Activated CD4-positive, alpha-beta T cell treated with anti-CD3 and anti-CD28 coated beads, Interleukin-2, amount 10 ng/mL, durations not matched to agents 7 days and 5 days (primary cell): ENCODE data around the gene ANXA2. TPM values are rescaled to one million over a fixed set of nuclear protein-coding genes. Genes with fewer than 3 reads are reported as not detected.

Source experiments
- CTCF ChIA-PET: fragments of 350-600 bp; sonication (Branson Sonifier 250); formaldehyde crosslinking; loops from one replicate; lab custom pipeline; 2021; ENCODE audit warnings: antibody characterized with exemption; lab: Charles Lee
- POLR2A ChIA-PET: fragments of 350-600 bp; sonication (Branson Sonifier 250); formaldehyde crosslinking; loops from one replicate; lab custom pipeline; 2021; ENCODE audit warnings: antibody characterized with exemption; lab: Charles Lee
- DNase-seq: peaks from one replicate; pipeline ENCODE4 v3.0.0-alpha.2; 2020
- H3K27ac Mint-ChIP-seq: one replicate; pipeline ENCODE4 v1.8.0; 2021; ENCODE audit warnings: mild to moderate bottlenecking, moderate library complexity, mixed read lengths
- H3K27me3 Mint-ChIP-seq: one replicate; pipeline ENCODE4 v1.8.0; 2021; ENCODE audit warnings: mixed read lengths
- H3K36me3 Mint-ChIP-seq: one replicate; pipeline ENCODE4 v1.8.0; 2021; ENCODE audit warnings: low read depth, mixed read lengths
- H3K4me1 Mint-ChIP-seq: one replicate; pipeline ENCODE4 v1.8.0; 2021; ENCODE audit warnings: mixed read lengths
- H3K4me3 Mint-ChIP-seq: one replicate; pipeline ENCODE4 v1.8.0; 2021; ENCODE audit warnings: mild to moderate bottlenecking, moderate library complexity, mixed read lengths
- H3K9me3 Mint-ChIP-seq: one replicate; pipeline ENCODE4 v1.8.0; 2021; ENCODE audit warnings: mixed read lengths
- total RNA-seq, 2 experiments: library from RNA; stranded (reverse); gene quantifications; one replicate each; pipeline ENCODE4 v1.2.3, GENCODE V29; 2021

Gene ANXA2
- total RNA-seq, 2 experiments from 2014 or later = 438 to 488 TPM

DNA sequence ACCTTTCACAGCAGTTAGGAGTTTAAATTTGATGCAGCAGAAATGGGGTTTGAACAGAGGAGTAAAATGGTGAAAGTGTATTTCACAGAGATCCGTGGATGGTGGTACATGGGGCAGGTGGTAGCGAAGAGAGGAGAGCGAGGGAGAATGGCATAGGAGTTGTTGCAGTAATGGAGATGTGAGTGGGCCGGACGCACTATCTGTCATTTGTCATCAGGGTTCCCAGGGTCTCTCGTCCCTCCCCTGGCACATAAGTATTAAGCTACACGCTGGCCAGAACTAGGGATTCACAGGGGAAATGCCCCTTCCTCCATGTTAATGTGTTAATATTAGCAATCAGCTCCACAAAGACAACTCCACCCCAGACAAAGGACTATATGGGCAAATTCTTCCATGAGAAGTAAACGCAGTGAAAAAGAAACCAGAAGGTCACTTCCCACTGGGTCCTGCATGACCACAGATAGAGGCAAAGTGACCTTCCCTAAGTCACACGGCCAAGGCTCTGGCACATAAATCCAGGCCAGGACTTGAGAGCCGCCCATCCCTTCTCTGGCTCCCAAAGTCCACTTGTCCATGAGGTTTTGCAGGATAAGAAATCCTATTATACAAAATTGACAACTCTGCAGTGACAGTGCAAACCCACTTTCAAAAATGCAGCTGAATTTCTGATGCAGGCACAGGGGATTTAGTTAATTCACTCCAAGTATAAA is 42.5 kb downstream of the ANXA2 start:
- CTCF ChIA-PET = interaction anchor here (1.0 kb wide), 1 partner anchor 144 kb away, joined by 3 read pairs; no protein-coding TSS in a partner anchor
- Mint-ChIP-seq H3K4me1 (peaks cover 4% of the 10 kb centered on the region), H3K36me3 (peaks cover 89% of the 10 kb centered on the region), H3K9me3 (peaks cover 3% of the 10 kb centered on the region), H3K27ac (no peak overlapping the region), H3K27me3 (no peaks in the 10 kb centered on the region), H3K4me3 (no peak overlapping the region)
- POLR2A ChIA-PET = interaction anchor here (0.6 kb wide), 1 partner anchor 332 kb away, joined by 4 read pairs; no protein-coding TSS in a partner anchor
- DNase-seq = no peak

DNA sequence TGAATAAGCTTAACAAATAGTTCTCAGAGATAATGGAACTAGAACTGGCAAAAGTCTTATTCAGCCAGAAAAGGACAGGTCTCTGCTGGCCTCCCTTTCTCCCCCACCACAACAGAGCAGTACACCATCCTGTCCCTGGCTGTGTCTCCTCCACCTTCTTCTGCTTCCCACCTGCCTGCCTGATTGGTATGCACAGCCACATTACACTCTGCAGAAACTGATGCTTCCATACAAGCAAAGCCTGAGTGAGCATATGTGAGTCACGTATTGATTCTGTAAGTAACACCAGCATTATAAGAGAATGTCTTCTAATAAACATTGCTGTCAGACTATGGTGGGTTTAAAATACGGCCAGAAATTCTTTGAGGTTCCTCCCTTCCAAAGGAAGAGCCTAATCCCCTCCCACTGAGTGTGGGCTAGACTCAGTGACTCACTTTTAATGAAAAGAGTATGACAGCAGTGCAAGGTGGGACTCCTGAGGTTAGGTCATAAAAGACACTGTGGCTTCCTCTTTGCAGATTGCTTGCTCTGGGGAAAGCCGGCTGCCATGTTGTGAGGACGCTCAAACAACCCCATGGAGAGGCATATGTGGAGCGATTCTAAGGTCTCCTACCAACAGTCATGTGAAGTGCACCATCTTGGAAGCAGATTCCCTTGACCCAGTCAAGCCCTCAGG is 44.4 kb downstream of the ANXA2 start:
- H3K36me3 Mint-ChIP-seq = peaks cover 80% of the 10 kb centered on the region
- POLR2A ChIA-PET = no interaction called here

DNA sequence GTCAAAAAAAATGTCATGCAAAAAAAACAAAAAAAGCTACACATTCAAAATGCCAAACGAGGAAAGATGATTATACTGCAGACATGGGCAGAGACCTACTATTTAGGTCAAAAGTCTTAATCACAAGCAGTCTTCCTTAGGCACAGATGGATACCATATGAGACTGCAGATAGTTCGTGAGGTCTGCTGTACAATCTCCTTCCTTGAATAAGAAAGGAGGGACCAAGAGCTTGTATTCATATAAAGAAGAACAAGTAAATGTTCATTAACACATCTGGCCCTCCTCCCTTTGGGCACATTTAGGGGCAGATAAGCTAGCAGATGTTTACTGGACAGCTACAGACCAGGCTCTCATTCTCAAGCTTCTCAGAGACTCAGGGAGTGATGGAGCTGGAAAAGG is 45.3 kb downstream of the ANXA2 start:
- Mint-ChIP-seq H3K9me3 (peaks cover 3% of the 10 kb centered on the region), H3K4me1 (peaks cover 6% of the 10 kb centered on the region), H3K27me3 (no peaks in the 10 kb centered on the region), H3K36me3 (peaks cover 84% of the 10 kb centered on the region), H3K4me3 (no peak overlapping the region), H3K27ac (no peak overlapping the region)
- no peak for DNase-seq
- ChIA-PET POLR2A (no interaction called here), CTCF (interaction anchor here (0.5 to 0.8 kb wide), 3 partner anchors 461 to 713 kb away, joined by 3 read pairs; no protein-coding TSS in a partner anchor)

More for the DNA sequence above, 44.4 kb downstream of the ANXA2 start:
- H3K27ac Mint-ChIP-seq = no peak overlapping the region
- no peak for DNase-seq
- peaks cover 3% of the 10 kb centered on the region for H3K9me3 Mint-ChIP-seq
- no peaks in the 10 kb centered on the region for H3K27me3 Mint-ChIP-seq
- CTCF ChIA-PET = interaction anchor here (0.6 kb wide), 1 partner anchor 661 kb away, joined by 3 read pairs; no protein-coding TSS in a partner anchor
- H3K4me1 Mint-ChIP-seq = peaks cover 6% of the 10 kb centered on the region
- no peak overlapping the region for H3K4me3 Mint-ChIP-seq

DNA sequence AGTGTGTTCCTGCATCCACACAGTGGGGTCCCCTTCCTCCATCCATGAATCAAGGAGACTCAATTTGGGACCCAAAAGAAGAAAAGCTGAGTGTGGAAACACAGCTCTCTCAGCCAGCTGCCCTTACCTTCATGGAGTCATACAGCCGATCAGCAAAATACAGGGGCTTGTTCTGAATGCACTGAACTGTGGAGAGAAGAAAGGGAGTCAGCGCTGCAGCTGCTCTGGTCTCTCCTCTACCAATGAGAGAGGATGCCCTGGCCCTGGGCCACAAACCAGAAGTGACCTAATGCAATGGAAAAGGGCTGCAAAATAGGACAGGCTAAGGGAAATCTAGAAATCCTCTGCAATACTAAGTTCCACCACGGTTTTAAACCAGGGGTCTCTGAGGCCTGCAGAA is 46.7 kb downstream of the ANXA2 start:
- no peak for DNase-seq
- ChIA-PET CTCF (interaction anchor here (1.1 to 1.6 kb wide), 2 partner anchors 9 to 10 kb away, joined by 3 to 7 read pairs; no protein-coding TSS in a partner anchor), POLR2A (no interaction called here)
- Mint-ChIP-seq H3K9me3 (peaks cover 3% of the 10 kb centered on the region), H3K4me3 (no peak overlapping the region), H3K27me3 (no peaks in the 10 kb centered on the region), H3K4me1 (peaks cover 6% of the 10 kb centered on the region), H3K36me3 (peaks cover 85% of the 10 kb centered on the region), H3K27ac (no peak overlapping the region)

DNA sequence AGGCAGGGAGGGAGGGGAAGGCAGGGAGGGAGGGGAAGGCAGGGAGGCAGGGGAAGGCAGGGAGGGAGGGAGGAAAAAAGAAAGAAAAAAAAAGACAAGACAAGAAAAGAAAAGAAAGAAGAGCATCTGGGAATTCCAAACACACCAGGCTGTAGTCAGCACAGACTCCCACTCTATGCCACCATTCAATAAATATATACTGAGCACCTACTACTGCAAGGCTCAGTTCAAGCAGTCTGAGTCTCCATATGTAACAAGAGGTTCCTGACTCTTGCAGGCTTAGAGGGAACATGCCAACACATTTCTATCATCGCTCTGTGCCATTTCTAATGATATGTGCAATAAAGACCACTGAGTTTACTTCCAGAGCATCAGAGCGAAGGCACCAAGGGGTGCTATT is 47.7 kb downstream of the ANXA2 start:
- Mint-ChIP-seq H3K9me3 (peaks cover 3% of the 10 kb centered on the region), H3K36me3 (peaks cover 76% of the 10 kb centered on the region), H3K4me1 (peaks cover 5% of the 10 kb centered on the region), H3K27ac (peak overlapping the region; percentile 9), H3K27me3 (no peaks in the 10 kb centered on the region), H3K4me3 (no peak overlapping the region)
- ChIA-PET POLR2A (no interaction called here), CTCF (interaction anchor here (1.6 kb wide), 1 partner anchor 10 kb away, joined by 7 read pairs; no protein-coding TSS in a partner anchor)
- DNase-seq = no peak

DNA sequence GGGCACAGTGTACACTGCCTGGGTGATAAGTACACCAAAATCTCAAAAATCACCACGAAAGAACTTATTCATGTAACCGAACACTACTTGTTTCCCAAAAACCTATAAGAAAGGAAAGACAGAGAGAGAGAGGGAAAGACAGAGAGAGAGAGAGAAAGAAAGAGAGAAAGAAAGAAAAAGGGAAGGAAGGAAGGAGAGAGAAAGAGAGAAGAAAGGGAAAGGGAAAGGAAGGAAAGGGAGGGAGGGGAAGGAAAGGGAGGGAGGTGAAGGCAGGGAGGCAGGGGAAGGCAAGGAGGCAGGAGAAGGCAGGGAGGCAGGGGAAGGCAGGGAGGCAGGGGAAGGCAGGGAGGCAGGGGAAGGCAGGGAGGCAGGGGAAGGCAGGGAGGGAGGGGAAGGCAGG is 48.2 kb downstream of the ANXA2 start:
- Mint-ChIP-seq H3K36me3 (peaks cover 71% of the 10 kb centered on the region), H3K9me3 (peaks cover 3% of the 10 kb centered on the region), H3K27ac (peak overlapping the region; percentile 83), H3K4me1 (peaks cover 4% of the 10 kb centered on the region), H3K4me3 (no peak overlapping the region), H3K27me3 (no peaks in the 10 kb centered on the region)
- ChIA-PET CTCF (no interaction called here), POLR2A (no interaction called here)
- DNase-seq = no peak

DNA sequence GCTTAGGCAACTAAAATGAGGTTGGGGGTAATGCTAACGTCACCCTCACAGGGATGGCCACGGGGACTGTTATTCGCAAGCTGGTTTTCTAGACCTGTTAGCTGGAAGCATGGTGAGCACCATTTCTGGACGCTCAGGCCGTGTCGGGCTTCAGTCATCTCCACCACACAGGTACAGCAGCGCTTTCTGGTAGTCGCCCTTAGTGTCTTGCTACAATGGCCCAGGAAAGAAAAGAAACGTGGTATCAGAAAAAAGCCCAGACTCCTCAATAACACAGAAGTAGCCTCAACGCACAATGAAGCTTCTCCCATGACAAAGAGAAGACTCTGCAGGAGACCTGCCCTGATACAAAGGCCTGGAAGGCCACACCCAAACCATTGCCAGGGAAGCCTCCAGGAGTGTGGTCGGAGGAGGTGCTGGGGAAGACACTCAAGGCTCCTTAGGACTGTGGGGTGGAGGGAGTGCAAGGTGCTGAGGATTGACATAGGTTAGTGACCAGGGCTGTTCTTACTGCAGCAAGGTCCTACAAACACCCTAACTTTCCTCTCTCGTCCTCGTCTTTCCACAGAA is 50.2 kb downstream of the ANXA2 start:
- H3K27me3 Mint-ChIP-seq = no peaks in the 10 kb centered on the region
- CTCF ChIA-PET = no interaction called here

DNA sequence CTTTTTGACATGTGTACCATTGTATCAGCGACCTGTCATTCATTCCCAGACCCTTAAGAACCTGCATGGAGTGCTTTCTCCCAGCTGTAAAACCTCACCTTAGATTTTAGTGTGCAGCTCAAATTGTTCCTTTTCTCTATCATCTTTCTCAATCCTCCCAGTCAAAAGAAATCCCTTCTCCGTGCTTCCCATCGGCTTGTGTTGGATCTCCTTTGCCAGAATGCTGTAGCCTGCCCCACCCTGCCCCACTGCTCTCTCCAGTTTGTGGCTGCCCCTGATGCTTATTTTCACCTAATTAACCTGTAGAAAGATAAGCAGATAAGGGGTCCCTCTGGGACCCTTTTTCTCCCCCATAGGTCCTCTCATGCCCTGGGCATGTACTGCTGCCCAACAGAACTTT is 51.1 kb downstream of the ANXA2 start:
- Mint-ChIP-seq H3K9me3 (no peaks in the 10 kb centered on the region), H3K27me3 (no peaks in the 10 kb centered on the region), H3K4me3 (no peak overlapping the region), H3K4me1 (peaks cover 4% of the 10 kb centered on the region), H3K27ac (no peak overlapping the region), H3K36me3 (peaks cover 43% of the 10 kb centered on the region)
- POLR2A ChIA-PET = no interaction called here
- CTCF ChIA-PET = no interaction called here
- no peak for DNase-seq

More for the DNA sequence above, 50.2 kb downstream of the ANXA2 start:
- no peak for DNase-seq
- Mint-ChIP-seq H3K36me3 (peaks cover 52% of the 10 kb centered on the region), H3K4me3 (no peak overlapping the region), H3K4me1 (peaks cover 4% of the 10 kb centered on the region), H3K9me3 (no peaks in the 10 kb centered on the region), H3K27ac (no peak overlapping the region)
- POLR2A ChIA-PET = no interaction called here

DNA sequence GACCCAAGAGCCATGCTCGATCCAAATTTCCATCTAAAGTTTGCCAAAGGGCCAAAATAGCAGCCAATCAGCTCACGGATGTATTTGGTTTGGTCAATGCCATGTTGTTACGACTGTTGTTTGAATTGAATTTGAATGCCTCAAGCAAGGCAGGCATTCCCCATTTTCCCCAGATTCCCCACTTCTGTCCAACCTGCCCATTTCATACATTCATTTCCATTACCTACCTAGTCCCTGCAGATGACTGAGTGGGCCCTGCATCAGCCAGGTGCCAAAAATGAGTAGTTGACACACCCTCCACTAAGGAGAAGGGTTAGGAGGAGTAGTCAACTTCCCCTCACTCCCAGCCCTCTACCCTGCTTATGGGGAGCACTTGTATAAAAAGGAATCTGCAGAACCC is 51.7 kb downstream of the ANXA2 start:
- CTCF ChIA-PET = no interaction called here

DNA sequence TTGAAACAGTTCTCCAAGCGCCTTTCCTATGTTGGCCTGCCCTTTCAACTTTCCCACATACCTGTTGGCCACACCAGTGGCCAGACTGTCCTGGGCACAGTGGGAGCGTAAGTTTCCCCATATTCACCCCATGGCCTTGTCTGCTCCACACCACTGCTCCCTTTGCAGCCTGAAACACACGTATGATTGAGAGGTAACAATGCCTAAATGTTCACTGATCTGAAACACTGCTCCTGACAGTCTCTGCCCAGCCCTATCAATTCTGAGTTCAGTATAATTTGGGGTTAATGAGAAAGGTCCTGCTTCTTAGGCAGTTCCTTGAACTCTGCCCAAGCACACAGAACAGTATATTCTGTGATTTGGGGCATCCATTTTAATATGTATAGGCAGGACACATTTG is 52.2 kb downstream of the ANXA2 start:
- no peaks in the 10 kb centered on the region for H3K27me3 Mint-ChIP-seq
- H3K36me3 Mint-ChIP-seq = peaks cover 32% of the 10 kb centered on the region
- POLR2A ChIA-PET = no interaction called here
- CTCF ChIA-PET = interaction anchor here (1.4 kb wide), 1 partner anchor 14 kb away, joined by 7 read pairs; no protein-coding TSS in a partner anchor
- H3K9me3 Mint-ChIP-seq = no peaks in the 10 kb centered on the region
- no peak for DNase-seq
- H3K4me1 Mint-ChIP-seq = peaks cover 4% of the 10 kb centered on the region
- no peak overlapping the region for H3K4me3 Mint-ChIP-seq
- H3K27ac Mint-ChIP-seq = no peak overlapping the region

More for the DNA sequence above, 51.7 kb downstream of the ANXA2 start:
- no peaks in the 10 kb centered on the region for H3K9me3 Mint-ChIP-seq
- DNase-seq = no peak
- peaks cover 4% of the 10 kb centered on the region for H3K4me1 Mint-ChIP-seq
- H3K27ac Mint-ChIP-seq = no peak overlapping the region
- POLR2A ChIA-PET = no interaction called here
- H3K27me3 Mint-ChIP-seq = no peaks in the 10 kb centered on the region
- no peak overlapping the region for H3K4me3 Mint-ChIP-seq
- peaks cover 37% of the 10 kb centered on the region for H3K36me3 Mint-ChIP-seq

DNA sequence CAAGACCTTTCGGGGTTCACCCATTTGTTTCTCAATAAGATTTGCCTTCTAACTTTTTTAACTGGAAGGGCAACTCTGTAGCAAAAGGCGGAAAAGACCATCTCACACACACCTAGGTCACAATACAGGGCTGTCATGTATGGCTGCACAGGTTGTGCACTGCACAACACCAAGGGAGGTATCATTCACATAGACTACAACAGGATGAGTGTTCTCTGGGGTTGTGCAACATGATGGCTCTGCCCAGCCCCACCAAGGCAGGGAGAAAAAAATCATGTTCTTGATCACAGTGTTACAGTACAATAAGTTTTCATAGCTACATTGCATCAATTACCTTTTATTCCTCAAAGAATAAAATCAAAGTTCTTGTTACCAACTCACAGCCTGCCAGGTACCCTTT is 52.8 kb downstream of the ANXA2 start:
- Mint-ChIP-seq H3K4me1 (peaks cover 2% of the 10 kb centered on the region), H3K9me3 (no peaks in the 10 kb centered on the region), H3K27ac (no peak overlapping the region), H3K4me3 (no peak overlapping the region), H3K27me3 (no peaks in the 10 kb centered on the region), H3K36me3 (peaks cover 28% of the 10 kb centered on the region)
- POLR2A ChIA-PET = no interaction called here
- no peak for DNase-seq
- CTCF ChIA-PET = interaction anchor here (1.4 kb wide), 1 partner anchor 14 kb away, joined by 7 read pairs; no protein-coding TSS in a partner anchor

DNA sequence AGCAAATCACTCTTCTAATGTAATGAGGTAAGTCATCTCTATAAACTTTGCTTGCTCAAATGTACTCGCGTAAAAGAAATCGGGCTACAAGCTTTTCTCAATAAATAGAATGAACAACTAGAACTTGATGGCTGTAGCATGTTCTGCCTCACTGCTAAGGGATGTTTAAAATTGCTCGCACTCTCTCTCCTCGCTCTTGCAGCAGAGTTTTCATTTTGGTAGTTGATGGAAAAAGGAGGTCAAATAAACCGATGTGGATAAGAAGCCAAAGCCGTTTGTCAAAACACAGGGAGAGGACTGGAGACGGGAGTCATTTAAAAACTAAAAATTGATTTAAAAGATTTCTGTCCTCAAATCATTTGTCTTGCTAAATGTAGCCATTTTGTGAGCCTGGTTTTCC is 53.3 kb downstream of the ANXA2 start:
- Mint-ChIP-seq H3K27me3 (no peaks in the 10 kb centered on the region), H3K9me3 (no peaks in the 10 kb centered on the region), H3K36me3 (peaks cover 26% of the 10 kb centered on the region), H3K4me1 (peaks cover under 1% of the 10 kb centered on the region), H3K27ac (no peak overlapping the region), H3K4me3 (no peak overlapping the region)
- ChIA-PET POLR2A (no interaction called here), CTCF (interaction anchor here (1.4 kb wide), 1 partner anchor 15 kb away, joined by 7 read pairs; no protein-coding TSS in a partner anchor)
- no peak for DNase-seq
